ENCODE data around the gene PGBD1. TPM values are rescaled to one million over a fixed set of nuclear protein-coding genes. Genes with fewer than 3 reads are reported as not detected.

The PGBD1 gene
- total and polyA plus RNA-seq, 7 donors, result 0.92 to 11.4 (median 5.4) TPM

GRCh38 chr6:28345201-28345600, 63.8 kb downstream of the PGBD1 start:
- 90 to 92% methylated on average over 1 of the region's 1 CpG for WGBS, 2 donors
- DNase-seq, result no peak

GRCh38 chr6:28347119-28347518, 65.7 kb downstream of the PGBD1 start:
- WGBS, 2 donors, result 21 to 36% methylated on average over 2 of the region's 2 CpGs

More at GRCh38 chr6:28345201-28345600, 63.8 kb downstream of the PGBD1 start:
- no peaks in the 10 kb centered on the region for H3K9me3 ChIP-seq
- intact Hi-C loops (cut with DNase I), result no loop called here
- no peak overlapping the region for H3K4me3 ChIP-seq
- no peak overlapping the region for H3K27ac ChIP-seq
- no peaks in the 10 kb centered on the region for H3K36me3 ChIP-seq
- peaks cover 0 to 8% (median under 1%) of the 10 kb centered on the region in 4 donors for H3K4me1 ChIP-seq
- H3K27me3 ChIP-seq, result no peaks in the 10 kb centered on the region
- no peak for TF ChIP-seq EP300 (IDR thresholded peaks at IDR 0.05)
- TF ChIP-seq POLR2A (IDR thresholded peaks at IDR 0.05), result no peak
- no peak for TF ChIP-seq CTCF (IDR thresholded peaks at IDR 0.05)
- no peak for TF ChIP-seq POLR2AphosphoS5 (IDR thresholded peaks at IDR 0.05)

GRCh38 chr6:28349344-28349891, 68.0 kb downstream of the PGBD1 start:
- Histone ChIP-seq H3K4me3 (peak overlapping the region; percentile 64 to 78 (median 72)), H3K4me1 (peaks cover 0 to 32% (median 16%) of the 10 kb centered on the region in 4 donors), H3K27me3 (no peaks in the 10 kb centered on the region), H3K27ac (peak overlapping the region; percentile 80 to 94 (median 86)), H3K36me3 (no peaks in the 10 kb centered on the region), H3K9me3 (no peaks in the 10 kb centered on the region)
- intact Hi-C loops (cut with DNase I), result no loop called here
- 1 to 2% methylated on average over 9 of the region's 9 CpGs for WGBS, 2 donors
- TF ChIP-seq POLR2AphosphoS5 (IDR thresholded peaks at IDR 0.05), result no peak
- TF ChIP-seq POLR2A (IDR thresholded peaks at IDR 0.05), result no peak
- no peak for TF ChIP-seq CTCF (IDR thresholded peaks at IDR 0.05)
- TF ChIP-seq EP300 (IDR thresholded peaks at IDR 0.05), result no peak
- DNase-seq, result no peak

More at GRCh38 chr6:28347119-28347518, 65.7 kb downstream of the PGBD1 start:
- intact Hi-C loops (cut with DNase I), result no loop called here
- no peak overlapping the region for H3K27ac ChIP-seq
- H3K27me3 ChIP-seq, result no peaks in the 10 kb centered on the region
- no peak for DNase-seq
- TF ChIP-seq EP300 (IDR thresholded peaks at IDR 0.05) (no peak), POLR2A (IDR thresholded peaks at IDR 0.05) (no peak), POLR2AphosphoS5 (IDR thresholded peaks at IDR 0.05) (no peak), CTCF (IDR thresholded peaks at IDR 0.05) (no peak)
- H3K36me3 ChIP-seq, result no peaks in the 10 kb centered on the region
- no peaks in the 10 kb centered on the region for H3K9me3 ChIP-seq
- H3K4me1 ChIP-seq, result peaks cover 0 to 17% (median 15%) of the 10 kb centered on the region in 4 donors
- H3K4me3 ChIP-seq, result no peak overlapping the region

- H3K36me3 ChIP-seq, result no peaks in the 10 kb centered on the region
- H3K4me1 ChIP-seq, result peaks cover 0 to 38% (median 22%) of the 10 kb centered on the region in 4 donors
- H3K27me3 ChIP-seq, result no peaks in the 10 kb centered on the region
- H3K9me3 ChIP-seq, result no peaks in the 10 kb centered on the region
- H3K27ac ChIP-seq, result peak within 1 kb of the TSS; percentile 80 to 94 (median 86)
- H3K4me3 ChIP-seq, result peak within 1 kb of the TSS; percentile 64 to 78 (median 72)
- no peak for TF ChIP-seq EP300 (IDR thresholded peaks at IDR 0.05)
- peak; percentile 26 to 75 (median 68) for TF ChIP-seq POLR2AphosphoS5 (IDR thresholded peaks at IDR 0.05)
- TF ChIP-seq POLR2A (IDR thresholded peaks at IDR 0.05), result peak in 1 of 2 donors; percentile 47
- WGBS, 2 donors, result 1 to 3% methylated on average over 30 of the region's 30 CpGs
- peak; percentile 91 for DNase-seq
- intact Hi-C loops (cut with DNase I), result loop anchor here (10.0 kb wide), 5 partner anchors 125 to 875 kb away; partner anchors contain the start of genes ZNF165, ZNF184 and ZSCAN9
These were observed 68.7 kb downstream of the PGBD1 start, which contains the start of gene ZKSCAN3 for GRCh38 chr6:28349892-28350737. TSS of gene ZKSCAN3 (plus strand) at chr6:28349947. CDS start at chr6:28359587, 9,640 bp downstream.

- peak overlapping the region in 3 of 4 donors; percentile 64 to 78 (median 70) for H3K4me3 ChIP-seq
- intact Hi-C loops (cut with DNase I), result loop anchor here (10.0 kb wide), 5 partner anchors 126 to 876 kb away; partner anchors contain the start of genes ZNF165, ZNF184 and ZSCAN9
- H3K27me3 ChIP-seq, result no peaks in the 10 kb centered on the region
- peaks cover 0 to 43% (median 27%) of the 10 kb centered on the region in 4 donors for H3K4me1 ChIP-seq
- DNase-seq, result no peak
- TF ChIP-seq CTCF (IDR thresholded peaks at IDR 0.05) (no peak), POLR2AphosphoS5 (IDR thresholded peaks at IDR 0.05) (no peak), POLR2A (IDR thresholded peaks at IDR 0.05) (no peak), EP300 (IDR thresholded peaks at IDR 0.05) (no peak)
- H3K36me3 ChIP-seq, result no peaks in the 10 kb centered on the region
- peak overlapping the region; percentile 49 to 94 (median 86) for H3K27ac ChIP-seq
- 71 to 72% methylated on average over 2 of the region's 2 CpGs for WGBS, 2 donors
- H3K9me3 ChIP-seq, result no peaks in the 10 kb centered on the region
These were observed 69.7 kb downstream of the PGBD1 start for GRCh38 chr6:28351087-28351486.

All from sigmoid colon (tissue), 7 donors.